ENCODE data around the gene GNAZ.
A peak's percentile ranks its signal among the peaks of the same experiment; 100 is the strongest.
"Not testable (repeated sequence)": the region's sequence is repeated elsewhere in the genome, so short reads cannot be mapped to it uniquely, and the experiment has no call there.

The GNAZ gene

DNA sequence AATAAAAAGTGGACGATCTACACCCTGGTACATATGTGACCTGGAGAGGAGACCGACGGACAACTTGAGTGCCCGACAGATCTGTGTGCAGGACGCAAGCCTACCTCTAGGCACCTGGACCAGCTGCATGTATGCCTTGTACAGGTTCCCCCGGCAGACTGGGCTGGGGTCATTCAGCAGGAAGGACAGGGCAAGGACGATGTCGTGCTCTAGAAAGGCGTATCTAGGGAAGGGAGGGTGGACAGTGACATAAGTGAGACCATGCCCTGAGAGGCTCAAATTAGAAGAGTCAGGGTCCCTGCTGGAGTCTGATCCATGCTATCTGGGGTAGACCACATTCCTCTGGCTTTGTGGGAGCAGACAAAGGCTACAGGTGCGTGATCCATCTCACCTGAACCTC lies 63.6 kb downstream of the GNAZ start:
- Histone ChIP-seq H3K4me1 (ENCODE audit: control insufficient read depth, insufficient read depth, low read length) (no peaks in the 10 kb centered on the region), H3K4me3 (ENCODE audit: low read depth, low read length) (no peak overlapping the region), H3K9me3 (ENCODE audit: control insufficient read depth, insufficient read depth, low read length) (no peaks in the 10 kb centered on the region)

DNA sequence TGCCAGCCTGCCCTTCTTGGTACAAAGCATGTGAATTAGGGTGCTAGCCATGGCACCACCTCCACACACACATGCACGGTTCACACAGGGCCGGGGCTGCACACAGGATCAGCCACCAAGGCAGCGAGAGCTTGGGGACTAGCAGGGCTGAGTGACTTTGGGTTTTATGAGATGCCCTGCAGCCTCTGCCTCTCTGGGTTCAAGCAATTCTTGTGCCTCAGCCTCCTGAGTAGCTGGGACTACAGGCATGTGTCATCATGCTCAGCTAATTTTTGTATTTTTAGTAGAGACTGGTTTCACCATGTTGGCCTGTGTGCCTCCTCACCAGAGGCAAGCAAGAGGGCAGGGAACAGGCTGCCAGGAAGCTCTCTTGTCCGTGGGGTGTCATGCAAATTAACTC lies 66.7 kb downstream of the GNAZ start:
- not testable (repeated sequence) for H3K9ac ChIP-seq (ENCODE audit: low read depth, low read length); H3K36me3 ChIP-seq (ENCODE audit: control insufficient read depth, insufficient read depth, low read length); H3K27me3 ChIP-seq (ENCODE audit: control insufficient read depth, insufficient read depth, low read length); H3K4me1 ChIP-seq (ENCODE audit: control insufficient read depth, insufficient read depth, low read length); H3K4me3 ChIP-seq (ENCODE audit: low read depth, low read length); H3K9me3 ChIP-seq (ENCODE audit: control insufficient read depth, insufficient read depth, low read length)

More for the DNA sequence above, 63.6 kb downstream of the GNAZ start:
- no peak overlapping the region for H3K9ac ChIP-seq (ENCODE audit: low read depth, low read length)
- H3K36me3 ChIP-seq (ENCODE audit: control insufficient read depth, insufficient read depth, low read length): no peaks in the 10 kb centered on the region
- no peaks in the 10 kb centered on the region for H3K27me3 ChIP-seq (ENCODE audit: control insufficient read depth, insufficient read depth, low read length)

DNA sequence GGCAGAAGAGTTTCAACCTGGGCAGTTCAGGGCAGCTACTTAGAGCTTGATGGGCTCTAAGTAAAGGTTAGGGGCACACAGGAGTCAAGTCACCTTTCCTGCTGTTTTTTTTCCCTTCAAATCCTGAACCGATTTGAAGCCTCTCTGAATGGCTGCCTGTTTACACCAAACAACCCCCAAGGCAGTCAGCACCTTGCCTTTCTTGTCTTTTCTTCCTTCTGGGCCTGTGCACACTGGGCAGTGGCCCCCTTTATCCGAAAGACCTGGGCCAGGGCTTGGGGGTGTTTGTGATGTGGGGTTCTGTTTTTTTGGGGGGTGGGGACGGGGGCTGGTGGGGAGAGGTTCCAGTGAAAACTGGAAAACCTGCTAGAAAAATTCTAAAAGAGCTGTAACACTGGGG lies 67.1 kb downstream of the GNAZ start:
- Histone ChIP-seq H3K9ac (ENCODE audit: low read depth, low read length) (no peak overlapping the region), H3K36me3 (ENCODE audit: control insufficient read depth, insufficient read depth, low read length) (no peaks in the 10 kb centered on the region), H3K4me1 (ENCODE audit: control insufficient read depth, insufficient read depth, low read length) (peaks cover 3% of the 10 kb centered on the region), H3K9me3 (ENCODE audit: control insufficient read depth, insufficient read depth, low read length) (no peaks in the 10 kb centered on the region), H3K4me3 (ENCODE audit: low read depth, low read length) (no peak overlapping the region), H3K27me3 (ENCODE audit: control insufficient read depth, insufficient read depth, low read length) (no peaks in the 10 kb centered on the region)

DNA sequence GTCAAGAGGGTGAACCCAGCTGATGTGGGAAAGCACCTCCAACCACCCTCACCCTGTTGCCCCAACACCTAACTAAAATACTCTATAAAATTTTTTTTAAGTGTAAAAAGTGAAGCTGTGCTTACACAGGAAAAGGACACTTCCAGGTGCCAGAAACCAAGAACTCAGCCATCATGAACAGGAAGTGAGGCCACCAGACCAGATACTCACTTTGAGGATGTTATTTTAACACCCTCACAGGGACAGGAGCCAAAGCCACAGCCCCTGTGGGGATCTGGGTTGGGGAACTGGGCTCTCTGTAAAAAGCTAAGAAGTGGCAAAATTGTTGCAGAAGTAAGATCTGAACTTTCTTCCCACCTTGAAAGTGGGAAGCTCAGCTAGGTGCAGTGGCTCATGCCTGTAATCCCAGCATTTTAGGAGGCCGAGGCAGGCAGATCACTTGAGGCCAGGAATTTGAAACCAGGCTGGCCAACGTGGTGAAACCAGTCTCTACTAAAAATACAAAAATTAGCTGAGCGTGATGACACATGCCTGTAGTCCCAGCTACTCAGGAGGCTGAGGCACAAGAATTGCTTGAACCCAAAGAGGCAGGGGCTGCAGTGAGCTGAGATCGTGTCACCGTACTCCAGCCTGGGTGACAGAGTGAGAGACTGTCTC lies 67.7 kb downstream of the GNAZ start:
- Histone ChIP-seq H3K9ac (ENCODE audit: low read depth, low read length) (no peak overlapping the region), H3K36me3 (ENCODE audit: control insufficient read depth, insufficient read depth, low read length) (no peaks in the 10 kb centered on the region), H3K4me3 (ENCODE audit: low read depth, low read length) (no peak overlapping the region), H3K9me3 (ENCODE audit: control insufficient read depth, insufficient read depth, low read length) (no peaks in the 10 kb centered on the region), H3K4me1 (ENCODE audit: control insufficient read depth, insufficient read depth, low read length) (peaks cover 3% of the 10 kb centered on the region), H3K27me3 (ENCODE audit: control insufficient read depth, insufficient read depth, low read length) (no peaks in the 10 kb centered on the region)

DNA sequence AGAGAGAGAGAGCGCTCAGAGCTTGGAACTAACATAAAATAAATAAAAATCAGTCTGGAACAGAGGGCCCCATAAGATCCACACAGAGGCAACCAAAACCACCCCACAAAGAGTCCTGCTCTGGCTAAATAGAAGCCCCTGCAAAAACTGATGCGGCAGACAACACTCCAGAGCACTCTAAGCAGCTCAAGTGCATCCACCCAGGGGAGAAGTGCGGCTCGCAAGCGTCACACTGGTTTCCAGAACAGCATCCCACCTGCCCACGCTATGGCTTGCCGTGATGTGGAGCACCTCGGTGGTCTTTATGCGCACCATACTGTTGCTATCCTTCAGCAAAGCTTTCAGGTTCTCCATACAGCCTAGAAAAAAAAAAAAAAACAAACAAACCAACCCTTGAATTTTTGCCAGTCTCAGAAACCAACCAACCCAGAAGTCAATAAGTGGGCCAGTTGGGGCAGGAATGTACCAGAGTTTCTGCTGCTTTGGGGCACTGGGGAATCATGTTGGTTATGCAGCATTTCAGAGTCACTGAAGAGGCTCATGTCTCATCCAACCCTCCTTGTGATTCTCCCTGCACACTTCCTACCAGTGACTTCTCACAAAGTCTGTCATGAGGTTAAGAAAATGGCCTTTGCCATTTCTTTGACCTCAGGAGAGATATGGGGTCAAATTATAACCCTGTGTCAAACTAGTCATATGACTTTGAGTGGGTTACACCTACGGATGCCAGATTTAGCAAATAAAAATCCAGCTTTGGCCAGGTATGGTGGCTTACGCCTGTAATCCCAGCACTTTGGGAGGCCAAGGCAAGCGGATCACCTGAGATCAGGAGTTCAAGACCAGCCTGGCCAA lies 68.5 kb downstream of the GNAZ start:
- Histone ChIP-seq H3K4me3 (ENCODE audit: low read depth, low read length) (no peak overlapping the region), H3K9ac (ENCODE audit: low read depth, low read length) (no peak overlapping the region), H3K27me3 (ENCODE audit: control insufficient read depth, insufficient read depth, low read length) (no peaks in the 10 kb centered on the region), H3K9me3 (ENCODE audit: control insufficient read depth, insufficient read depth, low read length) (no peaks in the 10 kb centered on the region), H3K36me3 (ENCODE audit: control insufficient read depth, insufficient read depth, low read length) (no peaks in the 10 kb centered on the region), H3K4me1 (ENCODE audit: control insufficient read depth, insufficient read depth, low read length) (peaks cover 3% of the 10 kb centered on the region)

DNA sequence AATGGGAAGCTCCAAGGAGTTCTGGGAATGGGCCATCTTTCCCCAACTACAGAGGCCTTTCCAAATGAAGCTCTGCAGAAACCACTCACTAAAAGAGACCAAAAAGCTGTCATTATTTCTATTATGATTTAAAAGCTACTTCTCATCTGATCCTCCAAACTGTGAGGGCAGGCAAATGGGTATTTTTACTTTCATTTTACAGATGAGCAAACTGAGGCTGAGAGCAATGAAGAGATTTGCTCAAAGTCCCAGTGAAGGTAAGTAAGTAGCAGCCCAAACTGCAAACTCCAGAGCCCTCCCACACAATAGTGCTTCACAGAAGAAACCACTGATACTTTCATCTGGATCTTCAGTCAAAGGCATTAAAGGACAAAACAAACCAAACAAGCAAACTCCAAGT lies 70.1 kb downstream of the GNAZ start:
- Histone ChIP-seq H3K4me3 (ENCODE audit: low read depth, low read length) (no peak overlapping the region), H3K27me3 (ENCODE audit: control insufficient read depth, insufficient read depth, low read length) (peaks cover 4% of the 10 kb centered on the region), H3K4me1 (ENCODE audit: control insufficient read depth, insufficient read depth, low read length) (peaks cover 6% of the 10 kb centered on the region), H3K36me3 (ENCODE audit: control insufficient read depth, insufficient read depth, low read length) (no peaks in the 10 kb centered on the region), H3K9me3 (ENCODE audit: control insufficient read depth, insufficient read depth, low read length) (no peaks in the 10 kb centered on the region), H3K9ac (ENCODE audit: low read depth, low read length) (no peak overlapping the region)

DNA sequence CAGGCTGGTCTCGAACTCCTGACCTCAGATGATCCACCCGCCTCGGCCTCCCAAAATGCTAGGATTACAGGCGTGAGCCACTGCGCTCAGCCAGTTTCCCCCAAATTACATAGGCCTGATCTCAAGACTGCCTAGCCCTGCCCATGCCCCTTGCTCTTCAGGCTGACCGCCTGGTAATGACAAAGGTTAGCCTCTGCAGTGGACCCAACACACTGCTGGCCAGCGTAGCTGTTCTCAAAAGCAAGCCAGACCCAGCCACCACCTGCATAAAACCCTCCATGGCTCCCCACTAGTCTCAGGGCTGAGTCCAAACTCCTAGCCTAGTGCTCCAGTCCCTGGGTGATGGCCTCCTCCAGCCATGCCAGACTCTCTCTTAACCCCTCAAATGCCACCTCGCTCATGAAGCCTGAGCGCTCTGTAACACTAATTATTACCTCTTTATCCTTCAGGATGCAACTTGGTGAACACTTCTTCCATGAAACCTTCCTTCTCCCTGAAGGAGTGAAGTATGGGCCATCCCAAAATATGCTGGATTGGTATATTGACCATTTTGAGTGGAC lies 72.3 kb downstream of the GNAZ start:
- Histone ChIP-seq H3K4me1 (ENCODE audit: control insufficient read depth, insufficient read depth, low read length) (peaks cover 9% of the 10 kb centered on the region), H3K9ac (ENCODE audit: low read depth, low read length) (no peak overlapping the region), H3K27me3 (ENCODE audit: control insufficient read depth, insufficient read depth, low read length) (peaks cover 16% of the 10 kb centered on the region), H3K9me3 (ENCODE audit: control insufficient read depth, insufficient read depth, low read length) (no peaks in the 10 kb centered on the region), H3K4me3 (ENCODE audit: low read depth, low read length) (no peak overlapping the region), H3K36me3 (ENCODE audit: control insufficient read depth, insufficient read depth, low read length) (no peaks in the 10 kb centered on the region)

DNA sequence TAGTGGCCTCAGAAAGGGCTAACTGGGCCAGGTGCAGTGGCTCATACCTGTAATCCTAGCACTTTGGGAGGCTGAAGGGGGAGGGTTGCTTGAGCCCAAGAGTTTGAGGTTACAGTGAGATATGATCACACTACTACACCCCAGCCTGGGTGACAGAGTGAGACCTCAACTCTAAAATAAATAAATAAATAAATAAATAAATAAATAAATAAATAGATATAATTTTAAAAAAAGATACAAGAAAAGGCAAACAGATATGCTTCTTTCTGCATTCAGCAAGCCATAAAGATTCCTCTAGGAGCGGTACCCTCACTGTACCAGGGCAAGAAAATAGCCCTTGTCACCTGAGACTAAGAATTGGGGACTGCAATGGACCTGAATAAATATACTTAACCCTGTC lies 72.8 kb downstream of the GNAZ start:
- Histone ChIP-seq H3K4me1 (ENCODE audit: control insufficient read depth, insufficient read depth, low read length) (peaks cover 9% of the 10 kb centered on the region), H3K9me3 (ENCODE audit: control insufficient read depth, insufficient read depth, low read length) (no peaks in the 10 kb centered on the region), H3K36me3 (ENCODE audit: control insufficient read depth, insufficient read depth, low read length) (no peaks in the 10 kb centered on the region), H3K4me3 (ENCODE audit: low read depth, low read length) (no peak overlapping the region), H3K27me3 (ENCODE audit: control insufficient read depth, insufficient read depth, low read length) (peaks cover 16% of the 10 kb centered on the region), H3K9ac (ENCODE audit: low read depth, low read length) (no peak overlapping the region)

DNA sequence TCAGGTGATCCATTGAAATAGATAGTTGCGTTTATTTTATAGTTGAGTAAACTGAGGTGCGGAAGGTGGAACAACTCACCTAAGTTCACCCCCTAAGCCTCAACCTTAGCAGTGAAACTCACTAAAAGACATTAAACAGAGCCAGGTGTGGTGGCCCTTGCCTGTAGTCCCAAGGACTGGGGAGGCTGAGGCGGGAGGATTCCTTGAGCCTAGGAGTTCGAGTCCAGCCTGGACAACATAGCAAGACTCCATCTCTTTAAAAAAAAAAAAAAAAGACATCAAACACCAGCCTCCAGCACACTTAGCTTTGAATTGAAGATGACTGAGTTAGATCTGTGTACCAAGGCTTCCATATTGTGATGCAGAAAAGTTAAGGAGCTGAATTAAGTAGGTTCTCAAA lies 74.1 kb downstream of the GNAZ start:
- Histone ChIP-seq H3K4me3 (ENCODE audit: low read depth, low read length) (peak overlapping the region; percentile 61), H3K27me3 (ENCODE audit: control insufficient read depth, insufficient read depth, low read length) (peaks cover 16% of the 10 kb centered on the region), H3K36me3 (ENCODE audit: control insufficient read depth, insufficient read depth, low read length) (no peaks in the 10 kb centered on the region), H3K4me1 (ENCODE audit: control insufficient read depth, insufficient read depth, low read length) (peaks cover 10% of the 10 kb centered on the region), H3K9ac (ENCODE audit: low read depth, low read length) (no peak overlapping the region), H3K9me3 (ENCODE audit: control insufficient read depth, insufficient read depth, low read length) (no peaks in the 10 kb centered on the region)

DNA sequence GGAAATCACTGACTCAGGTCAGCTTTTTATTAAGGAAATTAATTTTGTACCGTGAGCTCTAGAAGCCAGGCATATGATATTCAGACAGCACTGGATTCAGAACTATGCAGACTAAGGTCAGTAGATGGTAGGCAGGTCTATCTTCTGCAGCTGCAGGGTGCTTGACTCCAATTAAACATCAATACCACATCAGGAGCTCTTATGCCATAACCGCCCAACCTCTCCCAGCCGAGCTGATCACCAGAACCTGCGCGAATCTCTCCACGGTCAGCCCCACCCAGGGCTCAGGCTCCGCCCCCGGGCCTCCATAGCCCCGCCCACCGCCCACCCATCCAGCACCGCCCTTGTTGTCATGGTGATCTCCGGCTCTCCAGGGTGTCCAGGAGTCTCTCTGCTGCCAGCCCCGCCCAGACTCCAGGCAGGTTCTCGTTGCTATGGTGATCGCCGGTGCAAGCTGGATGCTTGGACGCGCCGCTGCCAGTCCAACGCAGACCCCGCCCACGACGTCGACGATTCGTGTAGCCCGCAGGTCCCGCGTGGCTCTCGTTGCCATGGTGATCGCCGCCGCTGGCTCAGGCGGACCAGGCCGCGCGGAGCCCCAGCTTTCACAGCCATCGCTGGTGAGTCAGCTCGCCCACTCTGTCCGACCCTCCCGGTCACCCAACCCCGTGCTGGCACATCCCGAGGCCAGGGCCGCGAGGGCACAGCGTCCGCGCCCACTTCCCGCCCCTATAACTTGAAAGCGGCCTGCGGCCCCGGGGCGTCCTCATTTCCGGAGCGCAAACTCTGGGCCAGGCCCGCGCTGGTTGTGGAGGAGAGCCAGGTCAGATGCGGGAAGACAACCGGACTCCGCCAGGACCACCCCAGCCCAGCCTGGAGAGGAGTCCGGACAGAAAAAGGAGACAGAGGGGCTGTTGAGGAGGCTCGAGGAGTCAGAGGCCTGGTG lies 74.9 kb downstream of the GNAZ start, which contains the start of gene RAB36:
TSS of gene RAB36 (plus strand) at position 546 of the 946 bp plus-strand sequence. CDS start 1,140 bp downstream, outside the sequence.
- Histone ChIP-seq H3K4me1 (ENCODE audit: control insufficient read depth, insufficient read depth, low read length) (peaks cover 15% of the 10 kb centered on the region), H3K27me3 (ENCODE audit: control insufficient read depth, insufficient read depth, low read length) (peaks cover 16% of the 10 kb centered on the region), H3K36me3 (ENCODE audit: control insufficient read depth, insufficient read depth, low read length) (no peaks in the 10 kb centered on the region), H3K4me3 (ENCODE audit: low read depth, low read length) (peak within 1 kb of the TSS; percentile 61), H3K9me3 (ENCODE audit: control insufficient read depth, insufficient read depth, low read length) (no peaks in the 10 kb centered on the region), H3K9ac (ENCODE audit: low read depth, low read length) (no peak within 1 kb of the TSS)

DNA sequence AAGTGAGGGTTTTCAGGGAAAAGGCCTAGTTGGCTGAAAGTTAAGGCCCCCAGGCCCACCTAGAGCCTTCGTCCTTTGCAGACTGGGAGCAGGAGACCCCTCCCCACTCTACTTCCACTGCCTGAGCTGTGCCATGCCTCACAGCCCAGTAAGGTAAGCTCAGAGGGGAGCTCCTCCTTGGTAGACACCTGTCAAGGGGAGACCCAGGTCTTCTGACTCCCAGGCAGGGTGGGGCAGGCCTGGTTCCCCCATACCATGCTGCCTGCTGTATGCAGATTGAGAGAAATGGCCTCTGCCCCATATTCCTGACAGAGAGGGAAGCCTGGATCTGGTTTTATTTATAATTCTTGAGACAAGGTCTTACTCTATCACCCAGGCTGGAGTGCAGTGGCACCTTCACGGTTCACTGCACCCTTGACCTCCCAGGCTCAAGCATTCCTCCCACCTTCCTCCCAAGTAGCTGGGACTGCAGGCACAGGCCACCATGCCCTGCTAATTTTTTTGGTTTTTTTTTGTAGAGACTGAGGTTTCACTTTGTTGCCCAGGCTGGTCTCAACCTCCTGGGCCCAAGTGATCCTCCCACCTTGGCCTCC lies 75.7 kb downstream of the GNAZ start:
- Histone ChIP-seq H3K4me3 (ENCODE audit: low read depth, low read length) (peak overlapping the region; percentile 61), H3K9ac (ENCODE audit: low read depth, low read length) (no peak overlapping the region), H3K4me1 (ENCODE audit: control insufficient read depth, insufficient read depth, low read length) (peaks cover 15% of the 10 kb centered on the region)

More for the DNA sequence above, 75.7 kb downstream of the GNAZ start:
- Histone ChIP-seq H3K36me3 (ENCODE audit: control insufficient read depth, insufficient read depth, low read length) (no peaks in the 10 kb centered on the region), H3K27me3 (ENCODE audit: control insufficient read depth, insufficient read depth, low read length) (peaks cover 16% of the 10 kb centered on the region), H3K9me3 (ENCODE audit: control insufficient read depth, insufficient read depth, low read length) (no peaks in the 10 kb centered on the region)

Data from iPS-15b (cell line).